HCT116 (cell line): Measurements from ENCODE around the gene KRT5. TPM values are rescaled to one million over a fixed set of nuclear protein-coding genes. Genes with fewer than 3 reads are reported as not detected.

Source experiments
- ATAC-seq: fragments of 200-7000 bp; cut with Tn5 transposase; 2 replicates; pipeline ENCODE4 v1.9.1; 2020; ENCODE audit warnings: mild to moderate bottlenecking, moderate library complexity
- BruUV-seq: library from RNA; stranded (reverse); fragments of 400-500 nt; replicated peaks from 2 replicates; lab custom pipeline; 2021; lab: Mats Ljungman, UMichigan
- CTCF ChIA-PET: fragments of 300-600 bp; sonication (Branson Sonifier 250); formaldehyde crosslinking; loops from one replicate; lab custom pipeline; 2021; ENCODE audit warnings: antibody characterized with exemption; lab: Charles Lee
- POLR2A ChIA-PET: fragments of 300-600, 350-600 bp; sonication (Branson Sonifier 250); formaldehyde crosslinking; loops from one replicate; lab custom pipeline; 2021; ENCODE audit warnings: antibody characterized with exemption; lab: Charles Lee
- RAD21 ChIA-PET, 2 experiments: fragments of 300-600 bp; sonication (Branson Sonifier 250); formaldehyde crosslinking; loops; one replicate each; lab custom pipeline; 2023; ENCODE audit warnings: low total read pairs in 2 of 2; ENCODE audit not compliant: uncharacterized antibody in 2 of 2, unreplicated experiment in 2 of 2, low non-redundant PET in 1 of 2; lab: Charles Lee
- DNase-seq: peaks from one replicate; pipeline ENCODE4 v3.0.0-alpha.2; 2010; ENCODE audit warnings: low read depth, low spot score
- H2AFZ ChIP-seq: fragments of 200-600 bp; shearing (Covaris generic), sonication (generic); 2 replicates; pipeline ENCODE4 v1.6.1; 2017; ENCODE audit warnings: low read depth, mixed run types, mixed read lengths, antibody characterized with exemption, low read length; ENCODE audit not compliant: poor library complexity, severe bottlenecking
- H3K27ac ChIP-seq: 2 replicates; pipeline ENCODE4 v1.5.1; 2012; ENCODE audit warnings: low read depth, low read length
- H3K27me3 ChIP-seq: fragments of 200-600 bp; sonication (generic); 2 replicates; pipeline ENCODE4 v1.6.1; 2016; ENCODE audit warnings: mixed run types, low read length, mixed read lengths; ENCODE audit not compliant: insufficient read depth
- H3K36me3 ChIP-seq, 2 experiments: fragments of 200-500 bp in 1 of 2; fragments of 200-600 bp in 1 of 2; sonication (Bioruptor generic) in 1 of 2; sonication (generic) in 1 of 2; 2 replicates each; pipeline versions ENCODE4 v1.5.1 to v1.6.1; 2014 to 2016; ENCODE audit warnings: low read length in 2 of 2, inconsistent platforms in 1 of 2, mixed read lengths in 1 of 2, mixed run types in 1 of 2; ENCODE audit not compliant: insufficient read depth in 2 of 2, control insufficient read depth in 1 of 2
- H3K4me1 ChIP-seq, 2 experiments: fragments of 200-600 bp in 1 of 2; sonication (generic) in 1 of 2; 2 replicates each; pipeline versions ENCODE4 v1.5.1 to v1.6.1; 2012 to 2017; ENCODE audit warnings: low read length in 2 of 2, inconsistent platforms in 1 of 2, mild to moderate bottlenecking in 1 of 2, mixed read lengths in 1 of 2, mixed run types in 1 of 2, moderate library complexity in 1 of 2; ENCODE audit not compliant: insufficient read depth in 2 of 2, control insufficient read depth in 1 of 2
- H3K4me2 ChIP-seq: fragments of 200-600 bp; sonication (generic); 2 replicates; pipeline ENCODE4 v1.6.1; 2017; ENCODE audit warnings: mixed run types, low read length, mixed read lengths
- H3K4me3 ChIP-seq, 2 experiments: fragments of 200-600 bp in 1 of 2; sonication (generic) in 1 of 2; replicated peaks in 1 of 2; 2 replicates each; pipeline ENCODE4 v1.5.1; 2011 to 2016; ENCODE audit warnings: low read length in 2 of 2, control low read depth in 1 of 2, low read depth in 1 of 2, mild to moderate bottlenecking in 1 of 2, mixed read lengths in 1 of 2, mixed run types in 1 of 2
- H3K79me2 ChIP-seq: fragments of 200-600 bp; sonication (generic); 2 replicates; pipeline ENCODE4 v1.6.1; 2017; ENCODE audit warnings: mild to moderate bottlenecking, mixed run types, low read length, moderate library complexity, mixed read lengths; ENCODE audit not compliant: insufficient read depth
- H3K9ac ChIP-seq: fragments of 200-600 bp; sonication (generic); 2 replicates; pipeline ENCODE4 v1.6.1; 2016; ENCODE audit warnings: low read length, mixed read lengths
- H3K9me2 ChIP-seq: fragments of 200-600 bp; sonication (generic), shearing (Covaris generic); 2 replicates; pipeline ENCODE4 v1.6.1; 2017; ENCODE audit warnings: mixed run types, mild to moderate bottlenecking, moderate library complexity; ENCODE audit not compliant: insufficient read depth
- H3K9me3 ChIP-seq, 2 experiments: fragments of 200-500 bp in 1 of 2; fragments of 200-600 bp in 1 of 2; sonication (Bioruptor generic) in 1 of 2; sonication (generic) in 1 of 2; 2 replicates each; pipeline ENCODE4 v1.6.1; 2014 to 2017; ENCODE audit warnings: low read length in 2 of 2, mixed read lengths in 2 of 2, inconsistent platforms in 1 of 2, low read depth in 1 of 2, mild to moderate bottlenecking in 1 of 2, mixed run types in 1 of 2, moderate library complexity in 1 of 2; ENCODE audit not compliant: control insufficient read depth in 1 of 2, insufficient read depth in 1 of 2
- H4K20me1 ChIP-seq: fragments of 200-600 bp; sonication (generic), shearing (Covaris generic); 2 replicates; pipeline ENCODE4 v1.6.1; 2017; ENCODE audit warnings: mixed run types, mild to moderate bottlenecking, moderate library complexity; ENCODE audit not compliant: insufficient read depth
- EZH2phosphoT487 ChIP-seq: fragments of 200-600 bp; IDR thresholded peaks from 2 replicates; pipeline ENCODE4 v1.6.1; 2018; ENCODE audit warnings: antibody characterized with exemption, borderline replicate concordance
- RAD21 ChIP-seq: IDR thresholded peaks from 2 replicates; pipeline ENCODE4 v1.6.1; 2012; ENCODE audit warnings: low read depth, mild to moderate bottlenecking
- YY1 ChIP-seq: IDR thresholded peaks from 2 replicates; pipeline ENCODE4 v1.6.1; 2011; ENCODE audit warnings: low read length, low read depth, moderate library complexity, mild to moderate bottlenecking; ENCODE audit not compliant: insufficient replicate concordance; ENCODE audit errors: extremely low read depth
- intact Hi-C: fragments of 100-400 bp; cut with micrococcal nuclease; formaldehyde crosslinking; loops from 2 replicates; pipeline ENCODE4 v1.10.0; 2022
- total RNA-seq: library from RNA; stranded (reverse); gene quantifications from one replicate; pipeline ENCODE4 v1.2.1, GENCODE V29; 2021; ENCODE audit not compliant: unreplicated experiment
- TF ChIP-seq, protein P1 (sequence below), 3 experiments: fragments of 200-600 bp in 1 of 3; sonication (generic) in 1 of 3; IDR thresholded peaks in 2 of 3; conservative IDR thresholded peaks in 1 of 3; 2 replicates each; pipeline ENCODE4 v1.5.1; 2012 to 2017; ENCODE audit warnings: low read depth in 2 of 3, low read length in 2 of 3, antibody characterized with exemption in 1 of 3, borderline replicate concordance in 1 of 3, control low read depth in 1 of 3, mild to moderate bottlenecking in 1 of 3, mixed read lengths in 1 of 3, mixed run types in 1 of 3, moderate library complexity in 1 of 3; ENCODE audit not compliant: insufficient read depth in 1 of 3

The KRT5 gene
- total RNA-seq, 1 experiment from 2014 or later: 0.44 TPM

- intact Hi-C loops: loop anchor here (1.0 kb wide), 1 partner anchor 111 kb away; no protein-coding TSS in a partner anchor
- Histone ChIP-seq H3K36me3 (no peaks in the 10 kb centered on the region), H3K27ac (no peak overlapping the region), H3K9me3 (no peaks in the 10 kb centered on the region), H3K4me3 (no peak overlapping the region), H3K27me3 (no peaks in the 10 kb centered on the region), H3K9ac (no peak overlapping the region), H2AFZ (peak overlapping the region; percentile 88), H3K4me1 (peaks cover 0 to 6% of the 10 kb centered on the region in 2 experiments; a peak in 1 of 4 replicates), H3K4me2 (peak overlapping the region; percentile 8; the same call in 1 of the 2 replicates), H4K20me1 (no peaks in the 10 kb centered on the region), H3K79me2 (no peaks in the 10 kb centered on the region), H3K9me2 (no peaks in the 10 kb centered on the region)
- CTCF ChIA-PET: interaction anchor here (0.7 to 2.4 kb wide), 3 partner anchors 10 to 111 kb away, joined by 3 to 11 read pairs (median 4); no protein-coding TSS in a partner anchor
- RAD21 ChIA-PET: interaction anchor here in 1 of 2 experiments (1.0 kb wide), 1 partner anchor 111 kb away, joined by 3 read pairs; no protein-coding TSS in a partner anchor
- no TSS peak for BruUV-seq
- ATAC-seq (peak; percentile 95), DNase-seq (no peak)
- POLR2A ChIA-PET: interaction anchor here (1.0 kb wide), 2 partner anchors 10 to 359 kb away, joined by 3 to 4 read pairs; no protein-coding TSS in a partner anchor
- peak; percentile 63 for TF ChIP-seq RAD21
- peak; percentile 24 for TF ChIP-seq YY1
- TF ChIP-seq, protein P1, sequence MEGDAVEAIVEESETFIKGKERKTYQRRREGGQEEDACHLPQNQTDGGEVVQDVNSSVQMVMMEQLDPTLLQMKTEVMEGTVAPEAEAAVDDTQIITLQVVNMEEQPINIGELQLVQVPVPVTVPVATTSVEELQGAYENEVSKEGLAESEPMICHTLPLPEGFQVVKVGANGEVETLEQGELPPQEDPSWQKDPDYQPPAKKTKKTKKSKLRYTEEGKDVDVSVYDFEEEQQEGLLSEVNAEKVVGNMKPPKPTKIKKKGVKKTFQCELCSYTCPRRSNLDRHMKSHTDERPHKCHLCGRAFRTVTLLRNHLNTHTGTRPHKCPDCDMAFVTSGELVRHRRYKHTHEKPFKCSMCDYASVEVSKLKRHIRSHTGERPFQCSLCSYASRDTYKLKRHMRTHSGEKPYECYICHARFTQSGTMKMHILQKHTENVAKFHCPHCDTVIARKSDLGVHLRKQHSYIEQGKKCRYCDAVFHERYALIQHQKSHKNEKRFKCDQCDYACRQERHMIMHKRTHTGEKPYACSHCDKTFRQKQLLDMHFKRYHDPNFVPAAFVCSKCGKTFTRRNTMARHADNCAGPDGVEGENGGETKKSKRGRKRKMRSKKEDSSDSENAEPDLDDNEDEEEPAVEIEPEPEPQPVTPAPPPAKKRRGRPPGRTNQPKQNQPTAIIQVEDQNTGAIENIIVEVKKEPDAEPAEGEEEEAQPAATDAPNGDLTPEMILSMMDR (IDR thresholded peaks at IDR 0.05 in 2 of 3, conservative IDR thresholded peaks at IDR 0.05 in 1 of 3; ENCODE audit: borderline replicate concordance in 1 of 3, insufficient read depth in 1 of 3, low read depth in 2 of 3, low read length in 2 of 3): peak; percentile 57 to 82 (median 64)
- TF ChIP-seq EZH2phosphoT487: no peak
These were observed 13.1 kb downstream of the KRT5 start for GRCh38 chr12:52506858-52507715.
